ENCODE data around the gene KDM1B.

DNA sequence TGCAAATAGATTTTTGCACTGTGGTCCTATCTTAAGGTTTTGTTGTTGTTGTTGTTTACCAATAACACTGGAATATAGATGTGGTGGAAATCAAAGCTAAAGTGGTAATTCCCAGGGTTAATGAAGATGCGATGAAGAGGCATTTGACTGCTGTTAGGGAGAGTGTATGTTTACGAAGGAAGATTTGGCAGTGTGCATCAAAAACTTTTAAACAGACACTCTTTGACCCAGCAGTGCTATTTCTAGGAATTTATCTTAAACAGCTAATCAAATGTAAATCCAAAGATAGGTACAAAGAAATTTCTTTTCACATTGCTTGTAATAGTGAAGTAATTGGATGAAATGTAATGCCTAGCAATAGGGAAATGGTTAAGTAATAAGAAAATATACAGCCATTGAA lies 34.0 kb downstream of the KDM1B start:
- TF ChIP-seq, protein P1, sequence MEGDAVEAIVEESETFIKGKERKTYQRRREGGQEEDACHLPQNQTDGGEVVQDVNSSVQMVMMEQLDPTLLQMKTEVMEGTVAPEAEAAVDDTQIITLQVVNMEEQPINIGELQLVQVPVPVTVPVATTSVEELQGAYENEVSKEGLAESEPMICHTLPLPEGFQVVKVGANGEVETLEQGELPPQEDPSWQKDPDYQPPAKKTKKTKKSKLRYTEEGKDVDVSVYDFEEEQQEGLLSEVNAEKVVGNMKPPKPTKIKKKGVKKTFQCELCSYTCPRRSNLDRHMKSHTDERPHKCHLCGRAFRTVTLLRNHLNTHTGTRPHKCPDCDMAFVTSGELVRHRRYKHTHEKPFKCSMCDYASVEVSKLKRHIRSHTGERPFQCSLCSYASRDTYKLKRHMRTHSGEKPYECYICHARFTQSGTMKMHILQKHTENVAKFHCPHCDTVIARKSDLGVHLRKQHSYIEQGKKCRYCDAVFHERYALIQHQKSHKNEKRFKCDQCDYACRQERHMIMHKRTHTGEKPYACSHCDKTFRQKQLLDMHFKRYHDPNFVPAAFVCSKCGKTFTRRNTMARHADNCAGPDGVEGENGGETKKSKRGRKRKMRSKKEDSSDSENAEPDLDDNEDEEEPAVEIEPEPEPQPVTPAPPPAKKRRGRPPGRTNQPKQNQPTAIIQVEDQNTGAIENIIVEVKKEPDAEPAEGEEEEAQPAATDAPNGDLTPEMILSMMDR (IDR thresholded peaks at IDR 0.05), result no peak
- no peak for TF ChIP-seq POLR2A (IDR thresholded peaks at IDR 0.05)
